G401 (cell line): ENCODE results near the gene GAS2L2. TPM values are rescaled to one million over a fixed set of nuclear protein-coding genes. Genes with fewer than 3 reads are reported as not detected.

ENCODE experiments used
- DNase-seq: peaks from one replicate; pipeline ENCODE4 v3.0.0-alpha.2; 2015; ENCODE audit warnings: low spot score
- in situ Hi-C: cut with HindIII; loops from 2 replicates; pipeline ENCODE4 v1.10.0; 2016; ENCODE audit warnings: low sequenced_read_pairs, mixed read lengths
- total RNA-seq: library from RNA; depleted of rRNA; stranded (reverse); fragments of >200 nt; shearing (Covaris generic); gene quantifications from 2 replicates; pipeline ENCODE4 v1.2.3, GENCODE V29; 2014

GAS2L2 gene
- total RNA-seq, 1 experiment from 2014 or later = not detected

DNA sequence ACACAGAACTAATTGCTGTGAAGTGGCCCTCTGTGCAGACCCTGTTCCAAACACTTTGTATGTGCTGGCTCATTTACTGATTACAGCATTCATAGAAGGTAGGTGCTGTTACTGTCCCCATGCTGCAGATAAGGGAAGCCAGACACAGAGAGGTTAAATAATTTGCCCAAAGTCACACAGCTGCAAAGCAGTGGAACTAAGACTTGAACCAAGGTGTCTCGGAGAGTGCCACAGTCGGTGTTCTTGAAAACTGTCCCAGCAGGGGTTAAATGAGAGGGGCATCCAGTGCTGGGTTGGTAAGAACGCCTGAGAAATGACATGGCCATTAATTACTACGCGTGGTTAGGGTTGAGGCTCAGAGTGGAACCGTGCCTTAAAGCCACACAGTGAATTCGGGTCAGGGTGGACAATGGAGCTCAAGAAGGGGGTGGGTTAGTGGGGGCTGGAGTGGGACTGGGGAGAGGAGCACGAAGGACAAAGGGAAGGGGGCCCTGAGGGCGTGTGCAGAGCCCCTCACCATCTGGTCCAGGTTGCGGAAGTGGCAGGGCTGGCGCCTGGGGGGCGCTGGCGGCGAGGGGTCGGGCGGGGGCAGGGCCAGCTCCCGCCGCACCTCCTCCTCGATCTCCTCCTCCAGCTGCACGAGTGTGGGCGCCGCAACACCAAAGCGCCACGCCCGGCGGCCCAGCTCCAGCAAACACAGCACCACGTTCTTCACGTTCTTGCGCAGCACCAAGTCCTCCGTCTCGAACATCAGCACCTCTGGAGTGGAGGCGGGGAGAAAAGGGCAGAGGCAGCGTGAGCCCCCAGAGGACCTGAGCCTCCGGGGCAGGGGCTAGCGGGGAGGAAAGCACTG, 3.3 kb downstream of the GAS2L2 start:
- in situ Hi-C loops = no loop called here
- no peak for DNase-seq

DNA sequence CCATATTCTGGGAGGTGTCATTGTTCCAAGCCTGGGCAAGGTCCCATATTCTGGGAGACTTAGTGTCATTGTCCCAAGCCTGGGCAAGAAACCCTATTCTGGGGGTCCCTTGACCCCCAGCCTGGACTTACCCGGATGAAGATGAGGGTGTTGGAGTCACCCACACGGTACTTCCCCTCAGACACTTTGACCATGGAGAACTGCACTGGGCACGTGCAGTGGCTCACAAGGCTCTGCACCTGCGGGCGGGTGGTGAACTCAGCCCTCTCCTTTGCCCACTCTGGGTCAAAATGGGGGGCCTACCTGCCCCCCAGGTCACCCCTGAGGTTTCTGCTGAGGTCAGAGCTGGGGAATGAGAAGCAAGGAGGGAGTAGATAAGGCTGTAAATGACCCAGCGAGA, 4.1 kb downstream of the GAS2L2 start:
- DNase-seq = no peak
- in situ Hi-C loops = no loop called here

GRCh38 chr17:35748341-35748841, 4.6 kb downstream of the GAS2L2 start:
- DNase-seq = no peak
- in situ Hi-C loops = no loop called here

DNA sequence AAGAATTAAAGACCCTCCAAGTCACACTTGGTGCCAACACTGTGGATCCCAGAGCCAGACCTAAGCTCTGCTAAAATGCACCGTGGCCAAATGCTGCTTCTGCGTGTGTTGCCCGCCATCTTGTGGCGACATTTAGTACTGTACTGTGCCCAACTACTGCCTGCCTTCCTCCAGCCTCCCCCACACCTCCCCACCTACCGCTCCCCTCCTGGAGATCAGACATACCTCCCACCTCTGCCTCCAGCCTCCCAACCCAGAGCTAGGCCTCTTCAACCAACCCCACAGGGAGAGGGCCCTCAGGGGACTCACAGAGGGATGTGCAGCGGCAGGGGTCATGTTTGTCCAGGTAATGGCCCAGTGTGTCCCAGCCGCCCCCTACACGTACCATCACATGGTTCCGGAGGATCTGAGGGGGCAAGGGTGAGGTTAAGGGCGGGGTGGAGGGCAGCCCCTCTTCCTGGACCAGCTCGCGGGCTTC, 5.5 kb downstream of the GAS2L2 start:
- in situ Hi-C loops = no loop called here
- peak; percentile 77 for DNase-seq

- in situ Hi-C loops = no loop called here
- no peak for DNase-seq
Observed at GRCh38 chr17:35745749-35746320, 7.2 kb downstream of the GAS2L2 start.

DNA sequence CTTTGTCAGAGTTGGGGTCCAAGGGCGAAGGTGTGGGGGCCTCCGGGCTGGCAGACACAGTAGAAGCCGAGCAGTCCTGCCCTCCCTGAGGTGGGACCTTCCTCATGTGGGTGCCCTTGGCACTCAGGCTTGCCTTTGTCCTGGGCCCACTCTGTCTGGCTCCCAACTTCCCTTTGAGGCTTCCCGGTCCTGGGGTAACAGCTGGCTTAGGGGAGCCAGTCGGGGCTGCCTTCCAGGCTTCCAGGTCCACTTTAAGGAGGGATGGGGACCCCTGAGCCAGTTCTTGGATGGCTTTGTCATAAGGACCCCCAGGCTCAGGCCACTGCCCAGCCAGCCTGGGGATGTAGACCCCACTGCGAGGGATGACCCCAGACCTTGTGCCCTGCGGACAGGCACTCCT, 7.8 kb downstream of the GAS2L2 start:
- DNase-seq = no peak
- in situ Hi-C loops = no loop called here

DNA sequence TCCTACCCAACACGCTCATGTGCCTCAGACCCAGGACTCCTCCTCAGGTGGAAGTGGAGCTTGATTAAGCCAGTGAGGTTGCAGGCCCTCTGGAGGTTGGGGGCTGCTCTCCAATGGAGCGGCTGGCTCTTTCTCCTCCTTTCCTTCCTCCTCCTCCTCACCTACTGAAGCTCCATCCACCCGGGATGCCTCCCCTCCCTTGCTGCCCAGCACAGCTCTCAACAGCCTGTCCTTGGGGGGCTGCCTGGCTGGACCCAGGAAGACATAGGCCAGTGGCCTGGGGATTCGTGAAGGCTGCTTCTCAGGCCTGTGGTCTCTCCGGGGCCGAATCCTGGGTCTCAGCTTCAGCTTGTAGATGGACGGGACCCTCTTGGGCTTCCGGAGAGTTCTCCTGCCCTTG, 8.2 kb downstream of the GAS2L2 start:
- in situ Hi-C loops = no loop called here
- DNase-seq = no peak

DNA sequence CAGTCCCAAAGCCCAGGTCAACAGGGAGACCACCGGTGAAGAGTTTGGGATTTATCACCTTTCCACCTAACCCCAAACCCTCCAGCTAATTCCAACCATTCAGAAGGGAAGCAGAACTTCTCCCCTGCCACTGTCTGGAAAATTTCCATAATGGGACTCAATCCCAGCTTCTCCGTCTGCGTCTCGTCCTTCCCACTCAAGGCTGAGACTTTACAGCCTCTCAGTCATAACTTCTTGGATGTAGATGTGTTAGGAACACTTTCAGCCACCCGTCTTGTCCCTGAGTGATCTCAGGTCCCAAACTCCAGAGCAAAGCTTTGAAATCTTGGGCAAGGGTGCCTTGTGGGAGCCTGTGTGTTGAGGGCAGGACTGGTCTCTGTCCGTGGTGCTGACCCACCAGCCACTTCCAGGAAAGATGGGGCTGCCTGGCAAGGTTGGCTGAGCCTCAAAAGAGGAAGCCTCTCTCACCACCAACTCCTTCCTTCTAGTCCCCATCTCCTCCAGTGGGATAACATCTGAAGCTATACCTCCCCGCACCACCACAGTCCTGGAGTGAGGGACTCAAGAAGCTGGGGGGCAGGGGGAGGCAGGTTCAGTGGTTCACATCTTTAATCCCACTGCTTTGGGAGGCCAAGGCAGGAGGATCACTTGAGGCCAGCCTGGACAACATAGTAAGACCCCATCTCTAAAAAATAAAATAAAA, 9.3 kb downstream of the GAS2L2 start:
- no peak for DNase-seq
- in situ Hi-C loops = no loop called here

DNA sequence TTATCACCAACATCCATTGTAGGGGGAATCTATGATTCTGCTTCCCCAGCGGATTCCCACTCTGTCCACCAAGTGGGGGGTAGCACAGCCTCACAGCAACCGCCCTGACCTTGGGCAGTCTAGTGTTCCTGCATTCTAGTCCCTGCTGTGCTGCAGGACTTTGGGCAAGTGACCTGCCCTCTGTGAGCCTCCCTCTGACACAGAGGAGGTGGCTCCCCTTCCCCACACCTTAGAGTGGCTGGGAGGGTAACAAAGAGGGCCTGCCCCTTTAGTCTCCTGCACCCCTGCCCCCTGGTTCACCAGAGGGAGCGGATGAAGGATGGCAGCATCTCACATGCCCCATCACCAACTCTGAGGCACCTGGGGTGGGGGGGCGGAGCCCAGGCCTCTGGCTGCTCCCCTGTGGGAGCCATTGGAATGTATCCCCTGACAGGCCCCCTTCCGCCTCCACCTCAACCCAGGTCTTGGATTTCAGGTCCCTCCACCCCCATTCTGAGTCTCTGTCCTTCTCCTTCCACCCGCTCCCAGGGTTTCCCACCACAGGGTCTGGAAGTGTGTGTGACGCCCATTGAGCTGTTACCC, 10.1 kb downstream of the GAS2L2 start:
- in situ Hi-C loops = no loop called here
- DNase-seq = no peak

- no peak for DNase-seq
- in situ Hi-C loops = no loop called here
Observed at GRCh38 chr17:35742496-35742895, 10.5 kb downstream of the GAS2L2 start.

DNA sequence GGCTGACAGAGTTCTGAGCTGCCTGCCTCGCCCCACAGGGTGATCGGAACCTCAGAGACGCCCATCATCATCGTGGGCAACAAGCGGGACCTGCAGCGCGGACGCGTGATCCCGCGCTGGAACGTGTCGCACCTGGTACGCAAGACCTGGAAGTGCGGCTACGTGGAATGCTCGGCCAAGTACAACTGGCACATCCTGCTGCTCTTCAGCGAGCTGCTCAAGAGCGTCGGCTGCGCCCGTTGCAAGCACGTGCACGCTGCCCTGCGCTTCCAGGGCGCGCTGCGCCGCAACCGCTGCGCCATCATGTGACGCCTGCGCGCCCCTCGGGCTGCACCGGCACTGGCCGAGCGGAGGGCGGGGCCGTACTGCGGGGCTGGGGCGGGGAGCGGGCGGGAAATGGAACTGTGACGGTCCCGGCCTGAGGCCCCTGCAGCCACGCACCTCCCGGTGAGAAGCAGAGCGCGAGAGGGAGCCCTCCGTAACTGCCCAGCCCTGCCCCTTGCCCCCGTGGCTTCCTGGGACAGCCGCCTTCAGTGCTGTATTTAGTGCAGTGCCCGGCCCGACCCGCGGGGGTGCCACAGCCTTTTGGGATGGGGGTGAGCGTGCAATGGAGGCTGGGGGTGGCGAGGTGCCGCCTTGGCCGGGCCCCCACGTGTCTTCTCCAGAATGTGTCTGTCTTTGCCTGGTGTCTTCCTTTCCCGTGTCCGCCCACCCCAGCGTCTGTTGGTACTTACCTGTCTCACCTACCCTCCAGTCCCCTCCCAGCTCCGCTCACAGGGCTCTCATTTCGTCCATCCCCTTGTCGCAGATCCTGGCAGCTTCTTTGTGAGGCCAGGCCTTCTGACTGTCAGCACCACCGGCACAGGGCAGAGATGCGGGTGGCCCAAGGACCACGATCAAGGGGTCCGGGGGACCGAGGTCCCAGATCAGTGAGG, 11.8 kb downstream of the GAS2L2 start:
- no peak for DNase-seq
- in situ Hi-C loops = no loop called here

- DNase-seq = no peak
- in situ Hi-C loops = no loop called here
Observed at GRCh38 chr17:35740216-35740615, 12.8 kb downstream of the GAS2L2 start.

GRCh38 chr17:35738519-35739133, 14.4 kb downstream of the GAS2L2 start:
- no peak for DNase-seq
- in situ Hi-C loops = no loop called here

GRCh38 chr17:35736236-35736635, 16.8 kb downstream of the GAS2L2 start:
- DNase-seq = no peak
- in situ Hi-C loops = no loop called here

GRCh38 chr17:35735036-35735805, 17.8 kb downstream of the GAS2L2 start:
- in situ Hi-C loops = no loop called here
- DNase-seq = no peak

GRCh38 chr17:35734396-35734795, 18.6 kb downstream of the GAS2L2 start:
- no peak for DNase-seq
- in situ Hi-C loops = no loop called here

DNA sequence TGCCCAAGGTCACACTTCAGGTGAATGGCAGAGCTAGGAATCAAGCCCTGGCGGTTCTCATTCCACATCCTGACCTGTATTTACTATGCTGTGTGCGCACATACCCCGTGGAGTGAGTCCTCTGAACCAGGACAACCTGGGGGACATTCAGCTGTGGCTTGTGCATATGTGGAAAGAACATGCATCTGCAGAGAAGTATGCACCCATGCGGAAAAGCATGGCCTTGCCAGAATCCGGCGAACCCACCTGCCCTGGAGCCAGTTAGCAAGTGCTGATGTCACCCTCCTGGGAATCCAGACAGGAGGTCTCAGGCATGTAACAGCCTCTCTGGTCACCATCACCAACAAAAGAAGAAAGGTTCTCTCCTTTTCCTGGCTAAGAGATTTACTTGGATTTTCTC, 19.7 kb downstream of the GAS2L2 start:
- DNase-seq = no peak
- in situ Hi-C loops = no loop called here

DNA sequence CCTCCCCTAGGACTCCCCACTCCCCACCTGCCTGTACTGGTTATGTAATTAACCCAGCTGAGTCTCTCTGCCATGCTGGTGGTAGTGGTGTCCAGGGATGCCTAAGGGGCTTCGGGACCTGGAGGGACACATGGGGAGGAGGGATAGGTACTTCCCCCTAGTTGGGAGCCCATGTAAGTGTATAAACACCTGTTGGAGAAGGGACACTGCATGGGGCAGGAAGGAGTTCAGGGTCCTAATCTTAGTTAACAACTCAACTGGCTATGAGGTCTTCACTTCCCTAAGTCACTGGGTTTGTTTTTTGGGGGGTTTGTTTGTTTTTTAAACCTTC, 20.3 kb downstream of the GAS2L2 start:
- DNase-seq = no peak
- in situ Hi-C loops = no loop called here
